Midbrain (tissue), 1 donor: ENCODE measurements around the gene GLI3.

ENCODE experiments used
- DNase-seq: peaks from one replicate; lab custom pipeline; 2025; lab: John Stamatoyannopoulos, UW

Gene GLI3

GRCh38 chr7:42236976-42237810 lies at the start of gene GLI3:
Gene GLI3, minus strand, starts transcription at chr7:42237209. Its CDS starts 13,956 bp downstream, at chr7:42223253.
- peak; percentile 48 for DNase-seq

GRCh38 chr7:42285383-42285824 lies 48.4 kb upstream of the GLI3 start:
- DNase-seq = no peak

DNA sequence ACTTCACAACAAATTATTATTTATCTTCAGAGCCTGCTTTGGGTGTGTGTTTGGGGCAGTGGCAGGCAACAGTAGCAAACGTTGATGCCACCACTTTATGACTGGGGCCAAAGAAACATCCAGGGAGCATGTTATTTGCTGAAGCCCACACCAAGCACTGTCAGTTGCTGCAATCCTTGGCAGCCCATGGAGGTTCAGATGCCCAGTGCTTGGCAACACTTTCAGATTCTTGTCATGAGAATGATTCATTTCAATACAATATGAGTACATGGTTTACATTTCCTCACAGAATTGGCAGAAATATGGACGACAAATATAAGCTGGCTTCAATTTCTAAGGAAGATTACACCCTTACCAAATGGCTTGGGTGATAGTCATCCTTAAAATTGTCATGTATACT lies 46.5 kb upstream of the GLI3 start:
- DNase-seq = no peak

DNA sequence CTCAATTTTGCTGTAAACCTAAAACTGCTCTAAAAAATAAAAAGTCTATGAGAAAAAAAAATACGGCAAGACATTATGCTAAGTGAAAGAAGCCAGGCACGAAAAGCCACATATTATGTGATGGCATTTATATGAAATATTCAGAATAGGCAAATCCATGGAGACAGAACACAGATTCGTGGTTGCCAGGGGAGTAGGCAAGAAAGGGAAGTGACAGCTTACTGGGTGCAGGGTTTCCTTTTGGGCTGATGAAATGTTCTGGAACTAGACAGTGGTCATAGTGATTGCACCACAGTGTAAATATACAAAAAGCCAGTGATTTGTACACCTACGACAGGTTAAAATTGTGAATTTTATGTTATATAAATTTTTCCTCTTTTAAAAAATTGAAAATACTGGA lies 41.3 kb upstream of the GLI3 start:
- no peak for DNase-seq

DNA sequence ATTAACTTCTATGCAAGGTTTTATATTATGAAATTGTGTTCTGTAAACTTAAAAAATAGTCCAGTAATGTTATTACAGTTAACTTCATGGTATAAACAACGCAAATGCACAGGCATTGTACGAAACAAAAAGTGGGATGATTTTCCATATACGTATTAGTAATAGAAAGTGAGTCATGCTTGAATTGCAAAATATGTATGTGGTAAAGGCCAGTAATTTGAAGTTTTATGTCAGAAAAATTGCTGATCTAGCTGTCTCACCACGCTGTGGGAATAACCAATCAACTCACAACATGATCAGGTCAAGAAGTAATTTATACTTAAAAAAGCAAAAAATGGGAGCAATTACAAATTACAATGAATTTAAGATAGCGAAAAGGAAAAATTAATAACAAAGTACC lies 37.0 kb upstream of the GLI3 start:
- DNase-seq = no peak

- DNase-seq = no peak
Observed at GRCh38 chr7:42272793-42273665, 36.0 kb upstream of the GLI3 start.

DNA sequence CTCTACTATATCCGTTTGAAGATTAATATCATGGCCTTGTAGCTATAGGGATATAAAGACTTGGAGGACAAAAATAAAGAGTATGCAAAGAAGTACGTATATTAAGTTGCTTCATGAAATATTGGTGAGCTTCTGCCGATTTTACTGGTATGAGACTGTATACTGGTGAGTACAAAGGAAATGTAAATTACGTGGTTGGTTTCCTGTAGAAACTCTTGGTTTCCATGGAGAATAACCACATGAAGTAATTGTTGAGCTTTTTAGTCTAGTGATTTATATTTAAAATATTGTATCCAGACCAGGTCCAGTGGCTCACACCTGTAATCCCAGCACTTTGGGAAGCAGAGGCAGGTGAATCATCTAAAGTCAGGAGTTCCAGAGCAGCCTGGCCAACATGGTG lies 32.2 kb upstream of the GLI3 start:
- DNase-seq = no peak

- no peak for DNase-seq
Observed at GRCh38 chr7:42264702-42265101, 27.7 kb upstream of the GLI3 start.

GRCh38 chr7:42263971-42264370 lies 27.0 kb upstream of the GLI3 start:
- peak; percentile 22 for DNase-seq

- DNase-seq = peak; percentile 24
Observed at GRCh38 chr7:42262964-42263363, 26.0 kb upstream of the GLI3 start.

GRCh38 chr7:42254217-42254616 lies 17.2 kb upstream of the GLI3 start:
- DNase-seq = no peak

- no peak for DNase-seq
Observed at GRCh38 chr7:42253316-42253715, 16.3 kb upstream of the GLI3 start.

DNA sequence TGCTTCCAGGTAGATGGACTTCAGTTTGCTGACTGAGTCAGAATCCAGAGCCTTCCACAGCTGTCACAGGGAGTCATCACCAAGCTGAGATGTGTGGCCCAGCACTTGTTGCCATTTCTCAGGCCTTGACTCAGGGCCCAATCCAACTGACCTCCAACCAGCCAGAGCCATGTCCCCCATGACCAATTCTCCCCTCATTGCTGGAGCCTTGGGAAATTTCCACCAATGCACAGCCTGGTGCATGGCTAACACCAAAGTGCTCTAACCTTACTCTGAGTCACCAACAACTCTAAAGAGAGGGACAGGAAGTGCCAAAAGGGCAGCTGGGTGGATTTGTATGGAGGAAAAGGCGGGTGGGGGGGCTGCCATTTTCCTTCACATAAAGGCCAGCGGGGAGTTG lies 13.4 kb upstream of the GLI3 start:
- DNase-seq = no peak

GRCh38 chr7:42248579-42248978 lies 11.6 kb upstream of the GLI3 start:
- DNase-seq = no peak

DNA sequence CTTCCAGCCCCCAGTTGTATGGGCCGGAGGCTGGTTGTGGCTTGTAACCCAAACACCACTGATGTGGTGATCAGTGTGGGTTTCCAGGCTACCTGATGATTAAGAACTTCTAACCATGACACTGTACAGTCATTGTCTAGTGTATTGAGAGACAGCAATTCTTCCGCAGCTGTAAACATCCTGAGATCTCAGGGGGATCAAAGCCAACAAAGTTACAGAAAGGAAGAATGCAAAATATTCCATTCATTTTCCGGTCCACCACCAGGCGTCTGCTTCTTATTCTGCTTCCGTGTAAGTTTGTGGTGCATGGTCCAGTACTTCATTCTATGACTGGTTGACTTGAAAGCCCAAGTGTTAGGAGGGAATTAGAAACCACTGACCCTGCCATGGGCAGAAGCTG lies 10.3 kb upstream of the GLI3 start:
- DNase-seq = no peak

- DNase-seq = no peak
Observed at GRCh38 chr7:42244828-42245227, 7.8 kb upstream of the GLI3 start.

- DNase-seq = no peak
Observed at GRCh38 chr7:42242381-42242780, 5.4 kb upstream of the GLI3 start.

DNA sequence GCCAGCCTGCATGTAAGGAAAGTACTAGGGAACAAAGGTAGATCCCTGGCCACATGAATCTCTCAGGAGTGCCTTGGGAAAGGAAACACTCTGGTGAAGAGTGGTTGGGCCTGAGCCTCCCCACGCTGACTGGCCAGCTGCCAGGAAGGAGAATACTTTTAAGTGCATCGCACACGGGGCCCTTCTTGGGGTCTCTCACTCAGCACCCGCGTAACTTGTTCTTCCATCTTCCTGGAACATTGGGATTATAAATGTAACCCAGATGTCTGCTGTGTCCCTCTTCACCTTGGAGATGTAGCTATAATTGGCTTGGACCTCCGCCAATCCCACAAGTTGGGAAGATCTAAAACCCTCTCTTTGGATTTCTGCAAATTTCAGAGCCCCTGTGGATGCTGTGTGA lies 4.4 kb upstream of the GLI3 start:
- no peak for DNase-seq

- no peak for DNase-seq
Observed at GRCh38 chr7:42240416-42240815, 3.4 kb upstream of the GLI3 start.

- no peak for DNase-seq
Observed at GRCh38 chr7:42238709-42239366, 1.8 kb upstream of the GLI3 start.

GRCh38 chr7:42237811-42238541 lies 967 bp upstream of the GLI3 start:
- DNase-seq = peak; percentile 16
